Sigmoid colon (tissue), 4 donors: Measurements from ENCODE around the gene KRTAP3-3.

Experiments used
- CTCF ChIP-seq, 4 experiments: fragments of 450-650 bp in 3 of 4; fragments of 200-600 bp in 1 of 4; IDR thresholded peaks; one replicate each; pipeline ENCODE4 v1.5.1; 2016 to 2019; ENCODE audit warnings: antibody characterized with exemption in 4 of 4, mild to moderate bottlenecking in 3 of 4, moderate library complexity in 2 of 4
- EP300 ChIP-seq, 4 donors: sonication (generic); formaldehyde crosslinking; IDR thresholded peaks; one replicate each; pipeline ENCODE4 v1.6.1; 2017; ENCODE audit warnings: antibody characterized with exemption in 4 of 4
- POLR2A ChIP-seq, 2 donors: fragments of 450-650 bp; IDR thresholded peaks; one replicate each; pipeline ENCODE4 v1.6.1; 2016; ENCODE audit warnings: antibody characterized with exemption in 2 of 2, mild to moderate bottlenecking in 2 of 2, moderate library complexity in 2 of 2
- POLR2AphosphoS5 ChIP-seq, 4 donors: sonication (generic); formaldehyde crosslinking; IDR thresholded peaks; one replicate each; pipeline ENCODE4 v1.6.1; 2017; ENCODE audit warnings: antibody characterized with exemption in 4 of 4

- no peak for TF ChIP-seq CTCF (IDR thresholded peaks at IDR 0.05)
- no peak for TF ChIP-seq POLR2A (IDR thresholded peaks at IDR 0.05)
- TF ChIP-seq EP300 (IDR thresholded peaks at IDR 0.05): no peak
- no peak for TF ChIP-seq POLR2AphosphoS5 (IDR thresholded peaks at IDR 0.05)
Measured at GRCh38 chr17:41018541-41018940, 24.6 kb upstream of the KRTAP3-3 start.
